ENCODE results near the gene CCDC17. TPM values are rescaled to one million over a fixed set of nuclear protein-coding genes. Genes with fewer than 3 reads are reported as not detected.
A peak's percentile ranks its signal among the peaks of the same experiment; 100 is the strongest.
"Not testable (repeated sequence)": the region's sequence is repeated elsewhere in the genome, so short reads cannot be mapped to it uniquely, and the experiment has no call there.

The CCDC17 gene
- total RNA-seq, 4 donors from 2014 or later: 3.5 to 5.3 (median 3.8) TPM

- TF ChIP-seq CTCF (IDR thresholded peaks at IDR 0.05): no peak
- TF ChIP-seq POLR2A (IDR thresholded peaks at IDR 0.05): no peak
- Histone ChIP-seq H3K36me3 (peaks cover 0 to 3% of the 10 kb centered on the region in 2 donors), H3K27ac (no peak overlapping the region), H3K4me3 (replicated peaks in 1 of 3) (no peak overlapping the region), H3K27me3 (no peaks in the 10 kb centered on the region), H3K4me1 (no peaks in the 10 kb centered on the region), H3K9me3 (no peaks in the 10 kb centered on the region)
- WGBS, 2 donors: 96 to 97% methylated on average over 2 of the region's 2 CpGs
- DNase-seq: no peak
- intact Hi-C loops (cut with DNase I): no loop called here
Observed at GRCh38 chr1:45604239-45604638, 19.6 kb downstream of the CCDC17 start.

- 97 to 99% methylated on average over 8 of the region's 8 CpGs for WGBS, 2 donors
- intact Hi-C loops (cut with DNase I): not testable (repeated sequence)
Observed at GRCh38 chr1:45596765-45597164, 27.1 kb downstream of the CCDC17 start.

GRCh38 chr1:45594412-45594811, 29.4 kb downstream of the CCDC17 start:
- no peak for DNase-seq
- Histone ChIP-seq H3K4me3 (replicated peaks in 1 of 3) (no peak overlapping the region), H3K9me3 (no peaks in the 10 kb centered on the region), H3K27ac (no peak overlapping the region), H3K36me3 (no peaks in the 10 kb centered on the region), H3K27me3 (no peaks in the 10 kb centered on the region), H3K4me1 (peaks cover 10 to 15% of the 10 kb centered on the region in 2 donors)
- WGBS, 2 donors: 91 to 95% methylated on average over 4 of the region's 4 CpGs
- intact Hi-C loops (cut with DNase I): no loop called here
- no peak for TF ChIP-seq CTCF (IDR thresholded peaks at IDR 0.05)
- TF ChIP-seq POLR2A (IDR thresholded peaks at IDR 0.05): no peak

More at GRCh38 chr1:45596765-45597164, 27.1 kb downstream of the CCDC17 start:
- H3K27me3 ChIP-seq; H3K36me3 ChIP-seq; H3K4me1 ChIP-seq; DNase-seq; H3K4me3 ChIP-seq (replicated peaks in 1 of 3); H3K9me3 ChIP-seq; H3K27ac ChIP-seq: not testable (repeated sequence)

GRCh38 chr1:45589861-45590260, 34.0 kb downstream of the CCDC17 start:
- DNase-seq: no peak
- WGBS, 2 donors: 62 to 66% methylated on average over 1 of the region's 1 CpG
- no peaks in the 10 kb centered on the region for H3K9me3 ChIP-seq
- H3K4me3 ChIP-seq (replicated peaks in 1 of 3): no peak overlapping the region
- intact Hi-C loops (cut with DNase I): no loop called here
- TF ChIP-seq CTCF (IDR thresholded peaks at IDR 0.05): no peak
- TF ChIP-seq POLR2A (IDR thresholded peaks at IDR 0.05): no peak
- H3K27ac ChIP-seq: peak overlapping the region; percentile 36 to 85 (median 81)
- H3K27me3 ChIP-seq: no peaks in the 10 kb centered on the region
- H3K36me3 ChIP-seq: no peaks in the 10 kb centered on the region
- peaks cover 23 to 30% of the 10 kb centered on the region in 2 donors for H3K4me1 ChIP-seq

GRCh38 chr1:45586769-45587168, 37.1 kb downstream of the CCDC17 start:
- no peak for TF ChIP-seq CTCF (IDR thresholded peaks at IDR 0.05)
- TF ChIP-seq POLR2A (IDR thresholded peaks at IDR 0.05): no peak
- H3K9me3 ChIP-seq: no peaks in the 10 kb centered on the region
- intact Hi-C loops (cut with DNase I): no loop called here
- WGBS, 2 donors: 84 to 87% methylated on average over 4 of the region's 4 CpGs
- H3K27me3 ChIP-seq: no peaks in the 10 kb centered on the region
- no peak overlapping the region for H3K27ac ChIP-seq
- H3K4me1 ChIP-seq: peaks cover 27 to 30% of the 10 kb centered on the region in 2 donors
- no peak for DNase-seq
- no peak overlapping the region for H3K4me3 ChIP-seq (replicated peaks in 1 of 3)
- H3K36me3 ChIP-seq: no peaks in the 10 kb centered on the region

Data from thyroid gland (tissue), 4 donors.